A673 (cell line): ENCODE measurements around the gene ATG2B.

Experiments used
- EZH2 ChIP-seq: fragments of 200-600 bp; sonication (generic); IDR thresholded peaks from 2 replicates; pipeline ENCODE4 v1.6.1; 2017; ENCODE audit warnings: borderline replicate concordance, low read depth, mild to moderate bottlenecking, mixed read lengths, antibody characterized with exemption, low read length; ENCODE audit not compliant: poor library complexity, severe bottlenecking
- TF ChIP-seq, protein P1 (sequence below): fragments of 300-800, 200-600 bp; sonication (generic); conservative IDR thresholded peaks from 2 replicates; pipeline ENCODE4 v1.5.1; 2017; ENCODE audit warnings: low read depth, mild to moderate bottlenecking, antibody characterized with exemption, low read length, moderate library complexity, mixed read lengths

DNA sequence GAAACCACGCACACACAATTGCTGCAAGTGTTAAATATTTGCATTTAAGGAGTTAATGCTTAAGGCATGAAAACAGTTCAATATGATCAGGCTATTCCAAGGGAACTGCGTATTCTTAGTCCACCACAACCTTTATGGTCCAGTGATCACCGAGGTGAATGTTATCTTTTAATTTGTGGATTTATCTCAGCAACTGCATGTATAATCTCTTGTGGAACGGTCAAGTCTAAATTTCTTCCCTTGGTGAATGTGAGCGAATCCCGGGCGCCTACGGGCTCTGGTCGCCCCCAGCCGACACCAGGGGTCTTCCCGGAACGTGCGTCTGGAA is 27.8 kb upstream of the ATG2B start:
- TF ChIP-seq, protein P1, sequence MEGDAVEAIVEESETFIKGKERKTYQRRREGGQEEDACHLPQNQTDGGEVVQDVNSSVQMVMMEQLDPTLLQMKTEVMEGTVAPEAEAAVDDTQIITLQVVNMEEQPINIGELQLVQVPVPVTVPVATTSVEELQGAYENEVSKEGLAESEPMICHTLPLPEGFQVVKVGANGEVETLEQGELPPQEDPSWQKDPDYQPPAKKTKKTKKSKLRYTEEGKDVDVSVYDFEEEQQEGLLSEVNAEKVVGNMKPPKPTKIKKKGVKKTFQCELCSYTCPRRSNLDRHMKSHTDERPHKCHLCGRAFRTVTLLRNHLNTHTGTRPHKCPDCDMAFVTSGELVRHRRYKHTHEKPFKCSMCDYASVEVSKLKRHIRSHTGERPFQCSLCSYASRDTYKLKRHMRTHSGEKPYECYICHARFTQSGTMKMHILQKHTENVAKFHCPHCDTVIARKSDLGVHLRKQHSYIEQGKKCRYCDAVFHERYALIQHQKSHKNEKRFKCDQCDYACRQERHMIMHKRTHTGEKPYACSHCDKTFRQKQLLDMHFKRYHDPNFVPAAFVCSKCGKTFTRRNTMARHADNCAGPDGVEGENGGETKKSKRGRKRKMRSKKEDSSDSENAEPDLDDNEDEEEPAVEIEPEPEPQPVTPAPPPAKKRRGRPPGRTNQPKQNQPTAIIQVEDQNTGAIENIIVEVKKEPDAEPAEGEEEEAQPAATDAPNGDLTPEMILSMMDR, result no peak
- TF ChIP-seq EZH2, result no peak
